Keratinocyte (primary cell): ENCODE measurements around the gene MDGA2. TPM values are rescaled to one million over a fixed set of nuclear protein-coding genes. Genes with fewer than 3 reads are reported as not detected.

Source experiments
- DNase-seq: peaks from one replicate; pipeline ENCODE4 v3.0.0-alpha.2; 2011; ENCODE audit warnings: low read depth, missing footprints, low spot score
- FAIRE-seq: peaks from 2 replicates; lab custom pipeline; 2011; peaks lifted over from hg19 to GRCh38; lab: Jason Lieb, UNC
- H2AFZ ChIP-seq: 2 replicates; pipeline ENCODE4 v1.6.0; 2012; ENCODE audit warnings: low read length, control low read depth, inconsistent platforms; ENCODE audit not compliant: control insufficient read depth
- H3K27ac ChIP-seq: 2 replicates; pipeline ENCODE4 v1.5.1; 2011; ENCODE audit warnings: low read length; ENCODE audit not compliant: control insufficient read depth, insufficient read depth
- H3K27me3 ChIP-seq: 3 replicates; pipeline ENCODE4 v1.6.0; 2011; ENCODE audit warnings: low read length; ENCODE audit not compliant: control insufficient read depth, insufficient read depth; ENCODE audit errors: extremely low read depth
- H3K36me3 ChIP-seq, 2 experiments: 2 replicates in 1 of 2; 3 replicates in 1 of 2; pipeline ENCODE4 v1.5.1; 2011; ENCODE audit warnings: low read length in 2 of 2, mild to moderate bottlenecking in 1 of 2; ENCODE audit not compliant: control insufficient read depth in 2 of 2, insufficient read depth in 2 of 2; ENCODE audit errors: extremely low read depth in 1 of 2
- H3K4me1 ChIP-seq: 3 replicates; pipeline ENCODE4 v1.5.1; 2011; ENCODE audit warnings: low read length; ENCODE audit not compliant: control insufficient read depth, insufficient read depth; ENCODE audit errors: extremely low read depth
- H3K4me2 ChIP-seq: 3 replicates; pipeline ENCODE4 v1.6.0; 2011; ENCODE audit warnings: low read depth, low read length; ENCODE audit not compliant: control insufficient read depth, insufficient read depth; ENCODE audit errors: extremely low read depth
- H3K4me3 ChIP-seq, 3 experiments: fragments of 200-600 bp in 1 of 3; sonication (generic) in 1 of 3; 2 replicates in 2 of 3; 3 replicates in 1 of 3; pipeline ENCODE4 v1.5.1; 2011 to 2016; ENCODE audit warnings: low read length in 3 of 3, mild to moderate bottlenecking in 3 of 3, control low read depth in 2 of 3, inconsistent platforms in 1 of 3, low read depth in 1 of 3, mixed read lengths in 1 of 3, mixed run types in 1 of 3, moderate library complexity in 1 of 3; ENCODE audit not compliant: control insufficient read depth in 2 of 3, insufficient read depth in 2 of 3; ENCODE audit errors: extremely low read depth in 1 of 3
- H3K79me2 ChIP-seq: 2 replicates; pipeline ENCODE4 v1.6.0; 2012; ENCODE audit warnings: low read length; ENCODE audit not compliant: control insufficient read depth, insufficient read depth
- H3K9ac ChIP-seq: 3 replicates; pipeline ENCODE4 v1.6.0; 2011; ENCODE audit warnings: low read length; ENCODE audit not compliant: control insufficient read depth, insufficient read depth; ENCODE audit errors: extremely low read depth
- H3K9me1 ChIP-seq: 3 replicates; pipeline ENCODE4 v1.6.0; 2011; ENCODE audit warnings: low read length; ENCODE audit not compliant: control insufficient read depth, insufficient read depth; ENCODE audit errors: extremely low read depth
- H3K9me3 ChIP-seq: 2 replicates; pipeline ENCODE4 v1.5.1; 2012; ENCODE audit warnings: low read depth, low read length; ENCODE audit not compliant: control insufficient read depth
- H4K20me1 ChIP-seq: 3 replicates; pipeline ENCODE4 v1.6.0; 2011; ENCODE audit warnings: low read length; ENCODE audit not compliant: control insufficient read depth, insufficient read depth; ENCODE audit errors: extremely low read depth
- CTCF ChIP-seq, 3 experiments: IDR thresholded peaks in 1 of 3; conservative IDR thresholded peaks in 1 of 3; optimal IDR thresholded peaks in 1 of 3; 2 replicates in 2 of 3; 3 replicates in 1 of 3; pipeline versions ENCODE3 to v1.5.1; 2011; ENCODE audit warnings: low read length in 3 of 3, mild to moderate bottlenecking in 3 of 3, moderate library complexity in 2 of 3, control low read depth in 1 of 3, inconsistent platforms in 1 of 3; ENCODE audit not compliant: insufficient read depth in 2 of 3; ENCODE audit errors: extremely low read depth in 1 of 3
- EZH2 ChIP-seq: IDR thresholded peaks from one replicate; pipeline ENCODE4 v1.6.1; 2012; ENCODE audit warnings: inconsistent platforms, mild to moderate bottlenecking, low read length, moderate library complexity
- dilution Hi-C: fragments of 300-500 bp; cut with MboI; formaldehyde crosslinking; loops from one replicate; pipeline ENCODE4 v1.7.0; 2020; ENCODE audit warnings: low sequenced_read_pairs; ENCODE audit not compliant: extremely low pct_ligation_motif_present
- polyA plus RNA-seq, 5 experiments: library from polyadenylated mRNA; depleted of rRNA in 3 of 5; stranded (reverse) in 3 of 5; stranded (forward) in 1 of 5; unstranded in 1 of 5; fragments of >200 nt; gene quantifications; 1 replicate in 1 of 5; 2 replicates in 3 of 5; 3 replicates in 1 of 5; pipeline versions ENCODE4 v1.2.1 to v1.2.3, GENCODE V29; 2011 to 2012; ENCODE audit warnings: missing spikeins in 2 of 5, low read depth in 1 of 5, low replicate concordance in 1 of 5

Gene MDGA2
- polyA plus RNA-seq, 1 donor (not counting 4 experiments of a cell fraction or from before 2014, with no cell fraction given) = not detected

GRCh38 chr14:47390831-47391504 is 284.4 kb downstream of the MDGA2 start:
- dilution Hi-C loops = no loop called here
- no peak overlapping the region for H2AFZ ChIP-seq
- FAIRE-seq (no peak), DNase-seq (no peak)
- no peaks in the 10 kb centered on the region for H3K4me1 ChIP-seq
- H4K20me1 ChIP-seq = no peaks in the 10 kb centered on the region
- no peaks in the 10 kb centered on the region for H3K9me1 ChIP-seq
- H3K4me3 ChIP-seq = no peak overlapping the region
- no peaks in the 10 kb centered on the region for H3K9me3 ChIP-seq
- H3K79me2 ChIP-seq = no peaks in the 10 kb centered on the region
- no peak overlapping the region for H3K4me2 ChIP-seq
- no peak overlapping the region for H3K9ac ChIP-seq
- H3K36me3 ChIP-seq = no peaks in the 10 kb centered on the region
- no peaks in the 10 kb centered on the region for H3K27me3 ChIP-seq
- TF ChIP-seq CTCF (optimal IDR thresholded peaks at IDR 0.05 in 1 of 3, IDR thresholded peaks at IDR 0.05 in 1 of 3, conservative IDR thresholded peaks at IDR 0.05 in 1 of 3; ENCODE audit: extremely low read depth in 1 of 3, insufficient read depth in 2 of 3, low read length in 3 of 3) = no peak
- TF ChIP-seq EZH2 = no peak
- no peak overlapping the region for H3K27ac ChIP-seq

GRCh38 chr14:47389535-47389934 is 285.9 kb downstream of the MDGA2 start:
- H3K27ac ChIP-seq = no peak overlapping the region
- FAIRE-seq (no peak), DNase-seq (no peak)
- H3K36me3 ChIP-seq = no peaks in the 10 kb centered on the region
- no peaks in the 10 kb centered on the region for H3K27me3 ChIP-seq
- dilution Hi-C loops = no loop called here
- H3K9ac ChIP-seq = no peak overlapping the region
- no peaks in the 10 kb centered on the region for H4K20me1 ChIP-seq
- H3K4me1 ChIP-seq = no peaks in the 10 kb centered on the region
- TF ChIP-seq CTCF (optimal IDR thresholded peaks at IDR 0.05 in 1 of 3, IDR thresholded peaks at IDR 0.05 in 1 of 3, conservative IDR thresholded peaks at IDR 0.05 in 1 of 3; ENCODE audit: extremely low read depth in 1 of 3, insufficient read depth in 2 of 3, low read length in 3 of 3) (no peak), EZH2 (no peak)
- H3K4me2 ChIP-seq = no peak overlapping the region
- H2AFZ ChIP-seq = no peak overlapping the region
- H3K4me3 ChIP-seq = no peak overlapping the region
- no peaks in the 10 kb centered on the region for H3K79me2 ChIP-seq
- H3K9me1 ChIP-seq = no peaks in the 10 kb centered on the region
- H3K9me3 ChIP-seq = no peaks in the 10 kb centered on the region
